ENCODE data around the gene TAGLN3. TPM values are rescaled to one million over a fixed set of nuclear protein-coding genes. Genes with fewer than 3 reads are reported as not detected.

Gene TAGLN3
- total and polyA plus RNA-seq, 9 donors = 3.1 to 6.4 (median 3.5) TPM

GRCh38 chr3:112041321-112041720 is 42.6 kb downstream of the TAGLN3 start:
- Histone ChIP-seq H3K4me3 (ENCODE audit: low read length) (no peak overlapping the region), H3K27ac (ENCODE audit: low read length) (no peak overlapping the region), H3K9me3 (replicated peaks; ENCODE audit: control insufficient read depth, low read depth, low read length) (no peaks in the 10 kb centered on the region), H3K36me3 (ENCODE audit: control insufficient read depth, insufficient read depth, low read length) (no peaks in the 10 kb centered on the region), H3K4me1 (ENCODE audit: control insufficient read depth, insufficient read depth, low read length) (no peaks in the 10 kb centered on the region), H3K27me3 (ENCODE audit: control insufficient read depth, insufficient read depth, low read length) (peaks cover 2% of the 10 kb centered on the region)
- no peak for DNase-seq

- Histone ChIP-seq H3K9me3 (replicated peaks; ENCODE audit: control insufficient read depth, low read depth, low read length) (no peaks in the 10 kb centered on the region), H3K36me3 (ENCODE audit: control insufficient read depth, insufficient read depth, low read length) (no peaks in the 10 kb centered on the region), H3K4me1 (ENCODE audit: control insufficient read depth, insufficient read depth, low read length) (no peaks in the 10 kb centered on the region), H3K27me3 (ENCODE audit: control insufficient read depth, insufficient read depth, low read length) (peaks cover 2% of the 10 kb centered on the region), H3K27ac (ENCODE audit: low read length) (no peak overlapping the region), H3K4me3 (ENCODE audit: low read length) (no peak overlapping the region)
- DNase-seq = no peak
- no CpG with 5 or more reads among the region's 6 CpGs for WGBS (ENCODE audit: insufficient coverage)
Observed at GRCh38 chr3:112042842-112043280, 44.1 kb downstream of the TAGLN3 start.

GRCh38 chr3:112043621-112044201 is 45.0 kb downstream of the TAGLN3 start:
- WGBS (ENCODE audit: insufficient coverage) = 0% methylated on average over 5 of the region's 7 CpGs
- no peaks in the 10 kb centered on the region for H3K9me3 ChIP-seq (replicated peaks; ENCODE audit: control insufficient read depth, low read depth, low read length)
- no peaks in the 10 kb centered on the region for H3K4me1 ChIP-seq (ENCODE audit: control insufficient read depth, insufficient read depth, low read length)
- peaks cover 2% of the 10 kb centered on the region for H3K27me3 ChIP-seq (ENCODE audit: control insufficient read depth, insufficient read depth, low read length)
- no peak overlapping the region for H3K27ac ChIP-seq (ENCODE audit: low read length)
- peak; percentile 68 for DNase-seq
- H3K4me3 ChIP-seq (ENCODE audit: low read length) = no peak overlapping the region
- no peaks in the 10 kb centered on the region for H3K36me3 ChIP-seq (ENCODE audit: control insufficient read depth, insufficient read depth, low read length)

GRCh38 chr3:112046599-112046998 is 47.9 kb downstream of the TAGLN3 start:
- no peaks in the 10 kb centered on the region for H3K9me3 ChIP-seq (replicated peaks; ENCODE audit: control insufficient read depth, low read depth, low read length)

GRCh38 chr3:112047264-112047663 is 48.5 kb downstream of the TAGLN3 start:
- no peaks in the 10 kb centered on the region for H3K4me1 ChIP-seq (ENCODE audit: control insufficient read depth, insufficient read depth, low read length)
- WGBS (ENCODE audit: insufficient coverage) = 80% methylated on average over 1 of the region's 1 CpG
- no peaks in the 10 kb centered on the region for H3K36me3 ChIP-seq (ENCODE audit: control insufficient read depth, insufficient read depth, low read length)
- no peaks in the 10 kb centered on the region for H3K9me3 ChIP-seq (replicated peaks; ENCODE audit: control insufficient read depth, low read depth, low read length)
- DNase-seq = no peak
- no peak overlapping the region for H3K4me3 ChIP-seq (ENCODE audit: low read length)
- H3K27ac ChIP-seq (ENCODE audit: low read length) = no peak overlapping the region
- no peaks in the 10 kb centered on the region for H3K27me3 ChIP-seq (ENCODE audit: control insufficient read depth, insufficient read depth, low read length)

More at GRCh38 chr3:112046599-112046998, 47.9 kb downstream of the TAGLN3 start:
- Histone ChIP-seq H3K36me3 (ENCODE audit: control insufficient read depth, insufficient read depth, low read length) (no peaks in the 10 kb centered on the region), H3K4me1 (ENCODE audit: control insufficient read depth, insufficient read depth, low read length) (no peaks in the 10 kb centered on the region), H3K27me3 (ENCODE audit: control insufficient read depth, insufficient read depth, low read length) (no peaks in the 10 kb centered on the region), H3K4me3 (ENCODE audit: low read length) (no peak overlapping the region), H3K27ac (ENCODE audit: low read length) (no peak overlapping the region)
- no peak for DNase-seq
- no CpG with 5 or more reads among the region's 4 CpGs for WGBS (ENCODE audit: insufficient coverage)

GRCh38 chr3:112048911-112049310 is 50.2 kb downstream of the TAGLN3 start:
- 27% methylated on average over 5 of the region's 8 CpGs for WGBS (ENCODE audit: insufficient coverage)
- no peak for DNase-seq

GRCh38 chr3:112053229-112053628 is 54.5 kb downstream of the TAGLN3 start:
- H3K9me3 ChIP-seq (replicated peaks; ENCODE audit: control insufficient read depth, low read depth, low read length) = no peaks in the 10 kb centered on the region
- no peaks in the 10 kb centered on the region for H3K4me1 ChIP-seq (ENCODE audit: control insufficient read depth, insufficient read depth, low read length)
- no peak for DNase-seq
- H3K4me3 ChIP-seq (ENCODE audit: low read length) = no peak overlapping the region
- H3K27ac ChIP-seq (ENCODE audit: low read length) = no peak overlapping the region
- H3K27me3 ChIP-seq (ENCODE audit: control insufficient read depth, insufficient read depth, low read length) = no peaks in the 10 kb centered on the region
- H3K36me3 ChIP-seq (ENCODE audit: control insufficient read depth, insufficient read depth, low read length) = no peaks in the 10 kb centered on the region
- no CpG with 5 or more reads among the region's 1 CpG for WGBS (ENCODE audit: insufficient coverage)

More at GRCh38 chr3:112048911-112049310, 50.2 kb downstream of the TAGLN3 start:
- H3K4me1 ChIP-seq (ENCODE audit: control insufficient read depth, insufficient read depth, low read length) = no peaks in the 10 kb centered on the region
- no peaks in the 10 kb centered on the region for H3K9me3 ChIP-seq (replicated peaks; ENCODE audit: control insufficient read depth, low read depth, low read length)
- H3K4me3 ChIP-seq (ENCODE audit: low read length) = no peak overlapping the region
- no peaks in the 10 kb centered on the region for H3K27me3 ChIP-seq (ENCODE audit: control insufficient read depth, insufficient read depth, low read length)
- no peak overlapping the region for H3K27ac ChIP-seq (ENCODE audit: low read length)
- H3K36me3 ChIP-seq (ENCODE audit: control insufficient read depth, insufficient read depth, low read length) = no peaks in the 10 kb centered on the region

- DNase-seq = no peak
- no peak overlapping the region for H3K27ac ChIP-seq (ENCODE audit: low read length)
- no peaks in the 10 kb centered on the region for H3K4me1 ChIP-seq (ENCODE audit: control insufficient read depth, insufficient read depth, low read length)
- H3K4me3 ChIP-seq (ENCODE audit: low read length) = no peak overlapping the region
- H3K36me3 ChIP-seq (ENCODE audit: control insufficient read depth, insufficient read depth, low read length) = no peaks in the 10 kb centered on the region
- 80% methylated on average over 1 of the region's 6 CpGs for WGBS (ENCODE audit: insufficient coverage)
- H3K9me3 ChIP-seq (replicated peaks; ENCODE audit: control insufficient read depth, low read depth, low read length) = no peaks in the 10 kb centered on the region
- no peaks in the 10 kb centered on the region for H3K27me3 ChIP-seq (ENCODE audit: control insufficient read depth, insufficient read depth, low read length)
Observed at GRCh38 chr3:112056451-112056929, 57.8 kb downstream of the TAGLN3 start.

- Histone ChIP-seq H3K9me3 (replicated peaks; ENCODE audit: control insufficient read depth, low read depth, low read length) (no peaks in the 10 kb centered on the region), H3K27ac (ENCODE audit: low read length) (no peak overlapping the region), H3K4me3 (ENCODE audit: low read length) (no peak overlapping the region), H3K4me1 (ENCODE audit: control insufficient read depth, insufficient read depth, low read length) (no peaks in the 10 kb centered on the region), H3K36me3 (ENCODE audit: control insufficient read depth, insufficient read depth, low read length) (no peaks in the 10 kb centered on the region), H3K27me3 (ENCODE audit: control insufficient read depth, insufficient read depth, low read length) (no peaks in the 10 kb centered on the region)
- no peak for DNase-seq
- WGBS (ENCODE audit: insufficient coverage) = 83% methylated on average over 1 of the region's 1 CpG
Observed at GRCh38 chr3:112059497-112059896, 60.8 kb downstream of the TAGLN3 start.

GRCh38 chr3:112061152-112061551 is 62.4 kb downstream of the TAGLN3 start:
- Histone ChIP-seq H3K9me3 (replicated peaks; ENCODE audit: control insufficient read depth, low read depth, low read length) (no peaks in the 10 kb centered on the region), H3K27ac (ENCODE audit: low read length) (no peak overlapping the region), H3K27me3 (ENCODE audit: control insufficient read depth, insufficient read depth, low read length) (no peaks in the 10 kb centered on the region), H3K4me3 (ENCODE audit: low read length) (no peak overlapping the region), H3K36me3 (ENCODE audit: control insufficient read depth, insufficient read depth, low read length) (no peaks in the 10 kb centered on the region), H3K4me1 (ENCODE audit: control insufficient read depth, insufficient read depth, low read length) (no peaks in the 10 kb centered on the region)
- WGBS (ENCODE audit: insufficient coverage) = no CpG with 5 or more reads among the region's 3 CpGs
- DNase-seq = no peak
